HCT116 (cell line): ENCODE measurements around the gene PACRG. TPM values are rescaled to one million over a fixed set of nuclear protein-coding genes. Genes with fewer than 3 reads are reported as not detected.

Experiments
- ATAC-seq: fragments of 200-7000 bp; cut with Tn5 transposase; 2 replicates; pipeline ENCODE4 v1.9.1; 2020; ENCODE audit warnings: mild to moderate bottlenecking, moderate library complexity
- BruUV-seq: library from RNA; stranded (reverse); fragments of 400-500 nt; replicated peaks from 2 replicates; lab custom pipeline; 2021; lab: Mats Ljungman, UMichigan
- CTCF ChIA-PET: fragments of 300-600 bp; sonication (Branson Sonifier 250); formaldehyde crosslinking; loops from one replicate; lab custom pipeline; 2021; ENCODE audit warnings: antibody characterized with exemption; lab: Charles Lee
- POLR2A ChIA-PET: fragments of 300-600, 350-600 bp; sonication (Branson Sonifier 250); formaldehyde crosslinking; loops from one replicate; lab custom pipeline; 2021; ENCODE audit warnings: antibody characterized with exemption; lab: Charles Lee
- RAD21 ChIA-PET, 2 experiments: fragments of 300-600 bp; sonication (Branson Sonifier 250); formaldehyde crosslinking; loops; one replicate each; lab custom pipeline; 2023; ENCODE audit warnings: low total read pairs in 2 of 2; ENCODE audit not compliant: uncharacterized antibody in 2 of 2, unreplicated experiment in 2 of 2, low non-redundant PET in 1 of 2; lab: Charles Lee
- DNase-seq: peaks from one replicate; pipeline ENCODE4 v3.0.0-alpha.2; 2010; ENCODE audit warnings: low read depth, low spot score
- H2AFZ ChIP-seq: fragments of 200-600 bp; shearing (Covaris generic), sonication (generic); 2 replicates; pipeline ENCODE4 v1.6.1; 2017; ENCODE audit warnings: low read depth, mixed run types, mixed read lengths, antibody characterized with exemption, low read length; ENCODE audit not compliant: poor library complexity, severe bottlenecking
- H3K27ac ChIP-seq: 2 replicates; pipeline ENCODE4 v1.5.1; 2012; ENCODE audit warnings: low read depth, low read length
- H3K27me3 ChIP-seq: fragments of 200-600 bp; sonication (generic); 2 replicates; pipeline ENCODE4 v1.6.1; 2016; ENCODE audit warnings: mixed run types, low read length, mixed read lengths; ENCODE audit not compliant: insufficient read depth
- H3K36me3 ChIP-seq, 2 experiments: fragments of 200-500 bp in 1 of 2; fragments of 200-600 bp in 1 of 2; sonication (Bioruptor generic) in 1 of 2; sonication (generic) in 1 of 2; 2 replicates each; pipeline versions ENCODE4 v1.5.1 to v1.6.1; 2014 to 2016; ENCODE audit warnings: low read length in 2 of 2, inconsistent platforms in 1 of 2, mixed read lengths in 1 of 2, mixed run types in 1 of 2; ENCODE audit not compliant: insufficient read depth in 2 of 2, control insufficient read depth in 1 of 2
- H3K4me1 ChIP-seq, 2 experiments: fragments of 200-600 bp in 1 of 2; sonication (generic) in 1 of 2; 2 replicates each; pipeline versions ENCODE4 v1.5.1 to v1.6.1; 2012 to 2017; ENCODE audit warnings: low read length in 2 of 2, inconsistent platforms in 1 of 2, mild to moderate bottlenecking in 1 of 2, mixed read lengths in 1 of 2, mixed run types in 1 of 2, moderate library complexity in 1 of 2; ENCODE audit not compliant: insufficient read depth in 2 of 2, control insufficient read depth in 1 of 2
- H3K4me2 ChIP-seq: fragments of 200-600 bp; sonication (generic); 2 replicates; pipeline ENCODE4 v1.6.1; 2017; ENCODE audit warnings: mixed run types, low read length, mixed read lengths
- H3K4me3 ChIP-seq, 2 experiments: fragments of 200-600 bp in 1 of 2; sonication (generic) in 1 of 2; replicated peaks in 1 of 2; 2 replicates each; pipeline ENCODE4 v1.5.1; 2011 to 2016; ENCODE audit warnings: low read length in 2 of 2, control low read depth in 1 of 2, low read depth in 1 of 2, mild to moderate bottlenecking in 1 of 2, mixed read lengths in 1 of 2, mixed run types in 1 of 2
- H3K79me2 ChIP-seq: fragments of 200-600 bp; sonication (generic); 2 replicates; pipeline ENCODE4 v1.6.1; 2017; ENCODE audit warnings: mild to moderate bottlenecking, mixed run types, low read length, moderate library complexity, mixed read lengths; ENCODE audit not compliant: insufficient read depth
- H3K9ac ChIP-seq: fragments of 200-600 bp; sonication (generic); 2 replicates; pipeline ENCODE4 v1.6.1; 2016; ENCODE audit warnings: low read length, mixed read lengths
- H3K9me2 ChIP-seq: fragments of 200-600 bp; sonication (generic), shearing (Covaris generic); 2 replicates; pipeline ENCODE4 v1.6.1; 2017; ENCODE audit warnings: mixed run types, mild to moderate bottlenecking, moderate library complexity; ENCODE audit not compliant: insufficient read depth
- H3K9me3 ChIP-seq, 2 experiments: fragments of 200-500 bp in 1 of 2; fragments of 200-600 bp in 1 of 2; sonication (Bioruptor generic) in 1 of 2; sonication (generic) in 1 of 2; 2 replicates each; pipeline ENCODE4 v1.6.1; 2014 to 2017; ENCODE audit warnings: low read length in 2 of 2, mixed read lengths in 2 of 2, inconsistent platforms in 1 of 2, low read depth in 1 of 2, mild to moderate bottlenecking in 1 of 2, mixed run types in 1 of 2, moderate library complexity in 1 of 2; ENCODE audit not compliant: control insufficient read depth in 1 of 2, insufficient read depth in 1 of 2
- H4K20me1 ChIP-seq: fragments of 200-600 bp; sonication (generic), shearing (Covaris generic); 2 replicates; pipeline ENCODE4 v1.6.1; 2017; ENCODE audit warnings: mixed run types, mild to moderate bottlenecking, moderate library complexity; ENCODE audit not compliant: insufficient read depth
- ATF3 ChIP-seq: IDR thresholded peaks from 2 replicates; pipeline ENCODE4 v1.6.1; 2012
- CBX3 ChIP-seq: IDR thresholded peaks from 2 replicates; pipeline ENCODE4 v1.6.1; 2012; ENCODE audit warnings: low read depth
- CEBPB ChIP-seq: IDR thresholded peaks from 2 replicates; pipeline ENCODE4 v1.6.1; 2012; ENCODE audit warnings: low read depth
- CTCF ChIP-seq, 3 experiments: fragments of 200-600 bp in 1 of 3; sonication (generic) in 1 of 3; IDR thresholded peaks in 2 of 3; conservative IDR thresholded peaks in 1 of 3; 2 replicates each; pipeline ENCODE4 v1.5.1; 2012 to 2017; ENCODE audit warnings: low read depth in 2 of 3, low read length in 2 of 3, antibody characterized with exemption in 1 of 3, borderline replicate concordance in 1 of 3, control low read depth in 1 of 3, mild to moderate bottlenecking in 1 of 3, mixed read lengths in 1 of 3, mixed run types in 1 of 3, moderate library complexity in 1 of 3; ENCODE audit not compliant: insufficient read depth in 1 of 3
- EZH2 ChIP-seq: fragments of 200-600 bp; sonication (generic); IDR thresholded peaks from 2 replicates; pipeline ENCODE4 v1.6.1; 2017; ENCODE audit warnings: antibody characterized with exemption, mixed run types
- POLR2A ChIP-seq: IDR thresholded peaks from 2 replicates; pipeline ENCODE4 v1.7.0; 2011; ENCODE audit warnings: borderline replicate concordance; ENCODE audit not compliant: insufficient read depth, insufficient read length; ENCODE audit errors: extremely low read depth
- POLR2AphosphoS5 ChIP-seq: IDR thresholded peaks from 2 replicates; pipeline ENCODE4 v1.6.1; 2011; ENCODE audit warnings: mild to moderate bottlenecking, low read depth, low read length, moderate library complexity
- REST ChIP-seq: IDR thresholded peaks from 2 replicates; pipeline ENCODE4 v1.6.1; 2012; ENCODE audit warnings: low read depth
- SP1 ChIP-seq: IDR thresholded peaks from 2 replicates; pipeline ENCODE4 v1.6.1; 2012; ENCODE audit warnings: low read depth
- SRF ChIP-seq: IDR thresholded peaks from 2 replicates; pipeline ENCODE4 v1.6.1; 2012; ENCODE audit warnings: low read depth
- TCF7L2 ChIP-seq: IDR thresholded peaks from 2 replicates; pipeline ENCODE4 v1.7.0; 2011; ENCODE audit warnings: borderline replicate concordance, inconsistent platforms; ENCODE audit not compliant: insufficient read depth, insufficient read length; ENCODE audit errors: extremely low read depth
- ZBTB33 ChIP-seq: IDR thresholded peaks from 2 replicates; pipeline ENCODE4 v1.6.1; 2011; ENCODE audit warnings: mild to moderate bottlenecking, low read length, moderate library complexity; ENCODE audit not compliant: insufficient replicate concordance; ENCODE audit errors: extremely low read depth
- intact Hi-C: fragments of 100-400 bp; cut with micrococcal nuclease; formaldehyde crosslinking; loops from 2 replicates; pipeline ENCODE4 v1.10.0; 2022
- total RNA-seq: library from RNA; stranded (reverse); gene quantifications from one replicate; pipeline ENCODE4 v1.2.1, GENCODE V29; 2021; ENCODE audit not compliant: unreplicated experiment

The PACRG gene
- total RNA-seq, 1 experiment from 2014 or later, result 0.71 TPM

- intact Hi-C loops, result no loop called here
- Histone ChIP-seq H3K36me3 (no peaks in the 10 kb centered on the region), H3K79me2 (no peaks in the 10 kb centered on the region), H3K4me2 (no peak overlapping the region), H3K9me3 (no peaks in the 10 kb centered on the region; a peak in 1 of 4 replicates), H3K4me1 (peaks cover 0 to 7% of the 10 kb centered on the region in 2 experiments; a peak in 1 of 4 replicates), H3K27ac (no peak overlapping the region), H2AFZ (no peak overlapping the region), H3K9me2 (no peaks in the 10 kb centered on the region), H3K9ac (no peak overlapping the region), H3K4me3 (no peak overlapping the region), H3K27me3 (no peaks in the 10 kb centered on the region), H4K20me1 (no peaks in the 10 kb centered on the region)
- CTCF ChIA-PET, result no interaction called here
- DNase-seq (no peak), ATAC-seq (no peak)
- no TSS peak for BruUV-seq
- TF ChIP-seq CTCF (IDR thresholded peaks at IDR 0.05 in 2 of 3, conservative IDR thresholded peaks at IDR 0.05 in 1 of 3; ENCODE audit: borderline replicate concordance in 1 of 3, insufficient read depth in 1 of 3, low read depth in 2 of 3, low read length in 2 of 3) (no peak), CBX3 (no peak), SP1 (no peak), POLR2A (no peak), SRF (no peak), POLR2AphosphoS5 (no peak), EZH2 (no peak), REST (no peak), TCF7L2 (no peak), ATF3 (no peak), ZBTB33 (no peak), CEBPB (no peak)
- POLR2A ChIA-PET, result no interaction called here
- RAD21 ChIA-PET, result no interaction called here
Measured at GRCh38 chr6:162852192-162852591, 124.4 kb downstream of the PACRG start.
